ENCODE results near the gene ADGRG6.
"Not testable (repeated sequence)": the region's sequence is repeated elsewhere in the genome, so short reads cannot be mapped to it uniquely, and the experiment has no call there.

ADGRG6 gene

GRCh38 chr6:142279350-142280180, 22.2 kb upstream of the ADGRG6 start:
- no peaks in the 10 kb centered on the region for H3K36me3 ChIP-seq (ENCODE audit: control insufficient read depth in 4 of 4, insufficient read depth in 4 of 4, low read length in 3 of 4)
- H3K4me1 ChIP-seq (ENCODE audit: control extremely low read depth in 1 of 4, control insufficient read depth in 4 of 4, insufficient read depth in 4 of 4, low read length in 3 of 4): no peaks in the 10 kb centered on the region
- no peak overlapping the region for H3K4me3 ChIP-seq (ENCODE audit: control insufficient read depth in 1 of 7, extremely low read depth in 1 of 7, insufficient read depth in 4 of 7, low read depth in 2 of 7, low read length in 6 of 7)
- H3K27me3 ChIP-seq (replicated peaks in 2 of 5; ENCODE audit: control insufficient read depth in 4 of 5, insufficient read depth in 5 of 5, low read length in 4 of 5): no peaks in the 10 kb centered on the region
- ChIA-PET POLR2A (no interaction called here), CTCF (interaction anchor here (0.8 kb wide), 1 partner anchor 91 kb away, joined by 3 read pairs; no protein-coding TSS in a partner anchor)
- no peak overlapping the region for H3K27ac ChIP-seq (ENCODE audit: insufficient read depth in 1 of 2, low read depth in 1 of 2, low read length in 2 of 2, poor library complexity in 1 of 2, severe bottlenecking in 2 of 2)
- 100% methylated on average over 3 of the region's 5 CpGs for WGBS (ENCODE audit: insufficient coverage)
- H3K9me3 ChIP-seq (ENCODE audit: control extremely low read depth in 1 of 5, control insufficient read depth in 4 of 5, insufficient read depth in 2 of 5, low read depth in 1 of 5, low read length in 4 of 5): peaks cover 0 to 6% (median 2%) of the 10 kb centered on the region in 5 experiments
- DNase-seq: no peak

GRCh38 chr6:142280265-142280664, 21.5 kb upstream of the ADGRG6 start:
- Histone ChIP-seq H3K4me3 (ENCODE audit: control insufficient read depth in 1 of 7, extremely low read depth in 1 of 7, insufficient read depth in 4 of 7, low read depth in 2 of 7, low read length in 6 of 7) (no peak overlapping the region), H3K36me3 (ENCODE audit: control insufficient read depth in 4 of 4, insufficient read depth in 4 of 4, low read length in 3 of 4) (no peaks in the 10 kb centered on the region), H3K27me3 (replicated peaks in 2 of 5; ENCODE audit: control insufficient read depth in 4 of 5, insufficient read depth in 5 of 5, low read length in 4 of 5) (no peaks in the 10 kb centered on the region), H3K4me1 (ENCODE audit: control extremely low read depth in 1 of 4, control insufficient read depth in 4 of 4, insufficient read depth in 4 of 4, low read length in 3 of 4) (no peaks in the 10 kb centered on the region), H3K27ac (ENCODE audit: insufficient read depth in 1 of 2, low read depth in 1 of 2, low read length in 2 of 2, poor library complexity in 1 of 2, severe bottlenecking in 2 of 2) (no peak overlapping the region), H3K9me3 (ENCODE audit: control extremely low read depth in 1 of 5, control insufficient read depth in 4 of 5, insufficient read depth in 2 of 5, low read depth in 1 of 5, low read length in 4 of 5) (peaks cover 0 to 6% (median 2%) of the 10 kb centered on the region in 5 experiments)
- DNase-seq: no peak
- WGBS (ENCODE audit: insufficient coverage): no CpG with 5 or more reads among the region's 1 CpG
- POLR2A ChIA-PET: no interaction called here
- CTCF ChIA-PET: interaction anchor here (0.8 kb wide), 1 partner anchor 90 kb away, joined by 3 read pairs; no protein-coding TSS in a partner anchor

DNA sequence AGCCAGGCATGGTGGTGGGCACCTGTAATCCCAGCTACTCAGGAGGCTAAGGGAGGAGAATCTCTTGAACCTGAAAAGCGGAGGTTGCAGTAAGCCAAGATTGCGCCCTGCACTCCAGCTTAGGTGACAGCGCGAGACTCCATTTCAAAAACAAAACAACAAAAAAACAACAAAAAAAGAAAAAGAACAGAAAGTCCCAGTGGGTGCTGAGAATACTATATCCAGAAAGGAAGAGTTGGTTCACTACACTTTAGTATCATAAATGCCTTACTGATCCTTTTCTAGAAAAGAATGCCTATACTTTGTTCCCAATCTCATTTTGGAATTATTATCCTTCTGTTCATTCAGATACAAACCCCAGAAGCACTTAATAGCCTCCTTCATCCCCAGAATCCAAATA, 20.9 kb upstream of the ADGRG6 start:
- ChIA-PET POLR2A (no interaction called here), CTCF (no interaction called here)
- no peaks in the 10 kb centered on the region for H3K36me3 ChIP-seq (ENCODE audit: control insufficient read depth in 4 of 4, insufficient read depth in 4 of 4, low read length in 3 of 4)
- no peaks in the 10 kb centered on the region for H3K4me1 ChIP-seq (ENCODE audit: control extremely low read depth in 1 of 4, control insufficient read depth in 4 of 4, insufficient read depth in 4 of 4, low read length in 3 of 4)
- no peak for DNase-seq
- no peak overlapping the region for H3K4me3 ChIP-seq (ENCODE audit: control insufficient read depth in 1 of 7, extremely low read depth in 1 of 7, insufficient read depth in 4 of 7, low read depth in 2 of 7, low read length in 6 of 7)
- peaks cover 0 to 6% (median 2%) of the 10 kb centered on the region in 5 experiments for H3K9me3 ChIP-seq (ENCODE audit: control extremely low read depth in 1 of 5, control insufficient read depth in 4 of 5, insufficient read depth in 2 of 5, low read depth in 1 of 5, low read length in 4 of 5)
- no peak overlapping the region for H3K27ac ChIP-seq (ENCODE audit: insufficient read depth in 1 of 2, low read depth in 1 of 2, low read length in 2 of 2, poor library complexity in 1 of 2, severe bottlenecking in 2 of 2)
- WGBS (ENCODE audit: insufficient coverage): no CpG with 5 or more reads among the region's 4 CpGs
- no peaks in the 10 kb centered on the region for H3K27me3 ChIP-seq (replicated peaks in 2 of 5; ENCODE audit: control insufficient read depth in 4 of 5, insufficient read depth in 5 of 5, low read length in 4 of 5)

DNA sequence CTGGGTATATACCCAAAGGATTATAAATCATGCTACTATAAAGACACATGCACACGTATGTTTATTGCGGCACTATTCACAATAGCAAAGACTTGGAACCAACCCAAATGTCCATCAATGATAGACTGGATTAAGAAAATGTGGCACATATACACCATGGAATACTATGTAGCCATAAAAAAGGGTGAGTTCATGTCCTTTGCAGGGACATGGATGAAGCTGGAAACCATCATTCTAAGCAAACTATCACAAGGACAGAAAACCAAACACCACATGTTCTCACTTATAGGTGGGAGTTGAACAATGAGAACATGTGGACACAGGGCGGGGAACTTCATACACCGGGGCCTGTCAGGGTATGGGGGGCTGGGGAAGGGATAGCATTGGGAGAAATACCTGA, 18.7 kb upstream of the ADGRG6 start:
- H3K4me1 ChIP-seq (ENCODE audit: control extremely low read depth in 1 of 4, control insufficient read depth in 4 of 4, insufficient read depth in 4 of 4, low read length in 3 of 4); H3K27ac ChIP-seq (ENCODE audit: insufficient read depth in 1 of 2, low read depth in 1 of 2, low read length in 2 of 2, poor library complexity in 1 of 2, severe bottlenecking in 2 of 2); H3K27me3 ChIP-seq (replicated peaks in 2 of 5; ENCODE audit: control insufficient read depth in 4 of 5, insufficient read depth in 5 of 5, low read length in 4 of 5); H3K4me3 ChIP-seq (ENCODE audit: control insufficient read depth in 1 of 7, extremely low read depth in 1 of 7, insufficient read depth in 4 of 7, low read depth in 2 of 7, low read length in 6 of 7); POLR2A ChIA-PET; H3K36me3 ChIP-seq (ENCODE audit: control insufficient read depth in 4 of 4, insufficient read depth in 4 of 4, low read length in 3 of 4); H3K9me3 ChIP-seq (ENCODE audit: control extremely low read depth in 1 of 5, control insufficient read depth in 4 of 5, insufficient read depth in 2 of 5, low read depth in 1 of 5, low read length in 4 of 5); CTCF ChIA-PET; DNase-seq: not testable (repeated sequence)
- 100% methylated on average over 1 of the region's 4 CpGs for WGBS (ENCODE audit: insufficient coverage)

GRCh38 chr6:142284419-142284818, 17.4 kb upstream of the ADGRG6 start:
- Histone ChIP-seq H3K4me1 (ENCODE audit: control extremely low read depth in 1 of 4, control insufficient read depth in 4 of 4, insufficient read depth in 4 of 4, low read length in 3 of 4) (no peaks in the 10 kb centered on the region), H3K9me3 (ENCODE audit: control extremely low read depth in 1 of 5, control insufficient read depth in 4 of 5, insufficient read depth in 2 of 5, low read depth in 1 of 5, low read length in 4 of 5) (peaks cover 0 to 6% (median 2%) of the 10 kb centered on the region in 5 experiments), H3K36me3 (ENCODE audit: control insufficient read depth in 4 of 4, insufficient read depth in 4 of 4, low read length in 3 of 4) (no peaks in the 10 kb centered on the region), H3K27me3 (replicated peaks in 2 of 5; ENCODE audit: control insufficient read depth in 4 of 5, insufficient read depth in 5 of 5, low read length in 4 of 5) (no peaks in the 10 kb centered on the region), H3K27ac (ENCODE audit: insufficient read depth in 1 of 2, low read depth in 1 of 2, low read length in 2 of 2, poor library complexity in 1 of 2, severe bottlenecking in 2 of 2) (no peak overlapping the region), H3K4me3 (ENCODE audit: control insufficient read depth in 1 of 7, extremely low read depth in 1 of 7, insufficient read depth in 4 of 7, low read depth in 2 of 7, low read length in 6 of 7) (no peak overlapping the region)
- ChIA-PET CTCF (interaction anchor here (1.4 kb wide), 1 partner anchor 10 kb away, joined by 5 read pairs; no protein-coding TSS in a partner anchor), POLR2A (no interaction called here)
- no CpG with 5 or more reads among the region's 1 CpG for WGBS (ENCODE audit: insufficient coverage)
- no peak for DNase-seq

DNA sequence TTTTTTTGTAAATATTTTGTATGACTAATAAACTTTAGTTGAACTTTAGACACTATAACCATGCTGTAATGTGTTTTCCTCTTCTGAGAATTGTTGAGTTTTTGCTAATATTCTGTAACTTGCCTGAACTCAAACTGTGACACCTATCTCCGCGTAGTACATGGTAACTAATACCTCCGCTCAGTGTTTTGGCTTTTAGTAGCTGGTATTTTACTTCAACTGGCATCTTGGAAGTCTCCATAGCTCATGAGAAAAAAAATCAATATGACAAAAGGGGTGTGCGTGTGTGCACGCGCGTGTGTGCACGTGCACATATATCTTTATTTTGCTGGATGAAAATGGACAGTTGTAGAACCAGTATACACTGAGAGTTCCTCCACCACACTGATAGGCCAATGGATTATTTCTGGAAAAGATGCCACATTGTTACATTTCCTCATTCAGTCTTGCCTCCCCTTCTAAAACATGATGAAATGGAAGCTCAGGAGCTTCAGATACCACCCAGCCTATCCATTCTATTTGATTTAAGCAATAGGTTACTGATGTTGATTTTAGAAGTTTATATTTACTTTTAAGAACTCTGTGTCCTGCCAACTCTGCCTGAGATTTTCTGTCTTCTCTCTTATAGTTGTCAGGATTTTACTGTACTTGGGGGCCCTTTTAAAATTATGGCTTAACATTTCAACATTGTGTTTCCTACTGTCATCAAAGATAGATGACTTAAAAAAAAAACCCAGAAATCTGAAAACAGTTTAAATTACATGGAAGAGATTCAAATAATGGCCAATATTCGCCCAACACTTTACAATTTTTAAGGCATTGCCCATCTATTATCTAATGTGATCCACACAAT, 16.3 kb upstream of the ADGRG6 start:
- Histone ChIP-seq H3K36me3 (ENCODE audit: control insufficient read depth in 4 of 4, insufficient read depth in 4 of 4, low read length in 3 of 4) (no peaks in the 10 kb centered on the region), H3K27me3 (replicated peaks in 2 of 5; ENCODE audit: control insufficient read depth in 4 of 5, insufficient read depth in 5 of 5, low read length in 4 of 5) (no peaks in the 10 kb centered on the region), H3K9me3 (ENCODE audit: control extremely low read depth in 1 of 5, control insufficient read depth in 4 of 5, insufficient read depth in 2 of 5, low read depth in 1 of 5, low read length in 4 of 5) (peaks cover 0 to 4% (median 0%) of the 10 kb centered on the region in 5 experiments), H3K4me1 (ENCODE audit: control extremely low read depth in 1 of 4, control insufficient read depth in 4 of 4, insufficient read depth in 4 of 4, low read length in 3 of 4) (no peaks in the 10 kb centered on the region), H3K27ac (ENCODE audit: insufficient read depth in 1 of 2, low read depth in 1 of 2, low read length in 2 of 2, poor library complexity in 1 of 2, severe bottlenecking in 2 of 2) (no peak overlapping the region), H3K4me3 (ENCODE audit: control insufficient read depth in 1 of 7, extremely low read depth in 1 of 7, insufficient read depth in 4 of 7, low read depth in 2 of 7, low read length in 6 of 7) (no peak overlapping the region)
- no peak for DNase-seq
- no CpG with 5 or more reads among the region's 9 CpGs for WGBS (ENCODE audit: insufficient coverage)
- ChIA-PET POLR2A (no interaction called here), CTCF (interaction anchor here (1.4 kb wide), 1 partner anchor 11 kb away, joined by 5 read pairs; no protein-coding TSS in a partner anchor)

GRCh38 chr6:142286088-142286409, 15.8 kb upstream of the ADGRG6 start:
- ChIA-PET CTCF (interaction anchor here (1.4 to 1.7 kb wide), 2 partner anchors 11 to 15 kb away, joined by 5 read pairs; no protein-coding TSS in a partner anchor), POLR2A (no interaction called here)
- Histone ChIP-seq H3K9me3 (ENCODE audit: control extremely low read depth in 1 of 5, control insufficient read depth in 4 of 5, insufficient read depth in 2 of 5, low read depth in 1 of 5, low read length in 4 of 5) (peaks cover 0 to 3% (median 0%) of the 10 kb centered on the region in 5 experiments), H3K27me3 (replicated peaks in 2 of 5; ENCODE audit: control insufficient read depth in 4 of 5, insufficient read depth in 5 of 5, low read length in 4 of 5) (no peaks in the 10 kb centered on the region), H3K4me3 (ENCODE audit: control insufficient read depth in 1 of 7, extremely low read depth in 1 of 7, insufficient read depth in 4 of 7, low read depth in 2 of 7, low read length in 6 of 7) (no peak overlapping the region), H3K27ac (ENCODE audit: insufficient read depth in 1 of 2, low read depth in 1 of 2, low read length in 2 of 2, poor library complexity in 1 of 2, severe bottlenecking in 2 of 2) (no peak overlapping the region), H3K36me3 (ENCODE audit: control insufficient read depth in 4 of 4, insufficient read depth in 4 of 4, low read length in 3 of 4) (no peaks in the 10 kb centered on the region), H3K4me1 (ENCODE audit: control extremely low read depth in 1 of 4, control insufficient read depth in 4 of 4, insufficient read depth in 4 of 4, low read length in 3 of 4) (no peaks in the 10 kb centered on the region)
- WGBS (ENCODE audit: insufficient coverage): no CpG with 5 or more reads among the region's 1 CpG
- DNase-seq: no peak

Measured in common myeloid progenitor, CD34-positive (primary cell).